ENCODE measurements around the gene TPP1. TPM values are rescaled to one million over a fixed set of nuclear protein-coding genes. Genes with fewer than 3 reads are reported as not detected.

Gene TPP1
- total and polyA plus RNA-seq, 2 of the 13 experiments (the other 11 are each of a cell fraction or from before 2014, with no cell fraction given), result 13.9 to 74.6 TPM

- TF ChIP-seq ZNF784 (CRISPR knock-in tag; IDR thresholded peaks at IDR 0.05; ENCODE audit: borderline replicate concordance), result no peak
- no peak for TF ChIP-seq HES4 (CRISPR knock-in tag; IDR thresholded peaks at IDR 0.05; ENCODE audit: borderline replicate concordance)
- no peak for TF ChIP-seq ZNF264 (CRISPR knock-in tag; IDR thresholded peaks at IDR 0.05)
These were observed 4.2 kb downstream of the TPP1 start (continued) for GRCh38 chr11:6615046-6615445.

GRCh38 chr11:6614446-6614845 is 4.8 kb downstream of the TPP1 start:
- Histone ChIP-seq H3K4me2 (ENCODE audit: low read depth, low read length) (no peak overlapping the region), H4K20me1 (ENCODE audit: insufficient read depth, low read length) (no peaks in the 10 kb centered on the region), H3K79me2 (ENCODE audit: insufficient read depth, low read length) (peaks cover 7% of the 10 kb centered on the region), H3K9ac (ENCODE audit: insufficient read depth, low read depth, low read length) (no peak overlapping the region), H2AFZ (ENCODE audit: low read length) (no peak overlapping the region), H3K9me3 (ENCODE audit: low read length) (no peaks in the 10 kb centered on the region), H3K27ac (ENCODE audit: extremely low read length, insufficient read depth, low read length) (no peak overlapping the region), H3K4me1 (ENCODE audit: insufficient read depth, low read length) (peaks cover 36% of the 10 kb centered on the region), H3K4me3 (replicated peaks in 1 of 3; ENCODE audit: insufficient read depth in 1 of 3, low read depth in 2 of 3, low read length in 3 of 3) (no peak overlapping the region), H3K27me3 (ENCODE audit: control insufficient read depth in 1 of 2, insufficient read depth in 2 of 2, low read length in 2 of 2) (no peaks in the 10 kb centered on the region; a peak in 1 of 5 replicates), H3K36me3 (replicated peaks in 1 of 2; ENCODE audit: control insufficient read depth in 1 of 2, insufficient read depth in 2 of 2, low read length in 2 of 2) (peaks cover 13 to 30% of the 10 kb centered on the region in 2 experiments)
- 90% methylated on average over 2 of the region's 2 CpGs for WGBS (ENCODE audit: low lambda C conversion rate)
- ATAC-seq, result no peak
- TF ChIP-seq ZNF567 (CRISPR knock-in tag; IDR thresholded peaks at IDR 0.05; ENCODE audit: borderline replicate concordance) (no peak), SAFB2 (CRISPR knock-in tag; IDR thresholded peaks at IDR 0.05; ENCODE audit: borderline replicate concordance, low read depth) (no peak), CSRNP2 (CRISPR knock-in tag; conservative IDR thresholded peaks at IDR 0.05; ENCODE audit: low read depth) (no peak), KDM6A (CRISPR knock-in tag; IDR thresholded peaks at IDR 0.05; ENCODE audit: low read depth) (no peak), ZNF30 (CRISPR knock-in tag; IDR thresholded peaks at IDR 0.05) (no peak), KLF11 (CRISPR knock-in tag; IDR thresholded peaks at IDR 0.05) (no peak), JUND (CRISPR knock-in tag; IDR thresholded peaks at IDR 0.05) (no peak), PHF21A (CRISPR knock-in tag; IDR thresholded peaks at IDR 0.05) (no peak), PBX3 (CRISPR knock-in tag; IDR thresholded peaks at IDR 0.05; ENCODE audit: borderline replicate concordance) (no peak), ZNF839 (CRISPR knock-in tag; IDR thresholded peaks at IDR 0.05; ENCODE audit: borderline replicate concordance) (no peak), ZBTB43 (CRISPR knock-in tag; conservative IDR thresholded peaks at IDR 0.05) (no peak)
- BruUV-seq (replicated peaks), result no TSS peak
- ChIA-PET CTCF (ENCODE audit: low intra/inter-chr PET ratio, low total read pairs) (no interaction called here), POLR2A (interaction anchor here (0.6 kb wide), 1 partner anchor 71 kb away, joined by 4 read pairs; no protein-coding TSS in a partner anchor)
- no peak for FAIRE-seq
- intact Hi-C loops (cut with micrococcal nuclease; ENCODE audit: unreplicated experiment), result loop anchor here (5.0 kb wide), 1 partner anchor 132 kb away; the partner anchor contains the start of genes ARFIP2 and TIMM10B
- in situ Hi-C loops (cut with HindIII; ENCODE audit: extremely low pct_ligation_motif_present, low pct_unique_long_range_greater_than_20kb), result no loop called here
- DNase-seq (ENCODE audit: low spot score), result no peak

Data from HepG2 (cell line).